ENCODE measurements around the gene TIA1. TPM values are rescaled to one million over a fixed set of nuclear protein-coding genes. Genes with fewer than 3 reads are reported as not detected.

The TIA1 gene
- total RNA-seq, 6 experiments from 2014 or later = 50.3 to 58.1 (median 55.3) TPM

DNA sequence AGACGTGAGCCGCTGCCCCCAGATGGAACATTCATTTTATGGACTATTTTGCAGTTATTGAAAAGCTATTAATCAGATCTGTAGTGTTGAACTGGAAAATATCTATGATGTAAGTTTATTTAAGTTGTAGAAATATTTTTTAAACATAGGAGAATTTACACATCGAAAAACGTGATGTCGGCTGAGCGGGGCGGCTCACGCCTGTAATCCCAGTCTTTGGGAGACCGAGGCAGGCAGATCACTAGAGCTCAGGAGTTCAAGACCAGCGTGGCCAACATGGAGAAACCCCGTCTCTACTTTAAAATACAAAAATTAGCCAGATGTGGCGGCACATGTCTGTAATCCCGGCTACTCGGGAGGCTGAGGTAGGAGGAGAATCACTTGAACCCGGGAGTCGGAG lies 2.0 kb upstream of the TIA1 start:
- Mint-ChIP-seq H3K36me3 (ENCODE audit: low read depth) (peaks cover 10% of the 10 kb centered on the region), H3K27me3 (ENCODE audit: insufficient read depth) (peaks cover 9% of the 10 kb centered on the region), H3K27ac (no peak overlapping the region), H3K9me3 (0 out of 2 replicates have a peak, but pooled peaks cover 4% of the 10 kb centered on the region), H3K4me1 (ENCODE audit: low read depth) (peaks cover 7% of the 10 kb centered on the region), H3K4me3 (no peak overlapping the region)
- no peak for DNase-seq
- TF ChIP-seq, protein P1, sequence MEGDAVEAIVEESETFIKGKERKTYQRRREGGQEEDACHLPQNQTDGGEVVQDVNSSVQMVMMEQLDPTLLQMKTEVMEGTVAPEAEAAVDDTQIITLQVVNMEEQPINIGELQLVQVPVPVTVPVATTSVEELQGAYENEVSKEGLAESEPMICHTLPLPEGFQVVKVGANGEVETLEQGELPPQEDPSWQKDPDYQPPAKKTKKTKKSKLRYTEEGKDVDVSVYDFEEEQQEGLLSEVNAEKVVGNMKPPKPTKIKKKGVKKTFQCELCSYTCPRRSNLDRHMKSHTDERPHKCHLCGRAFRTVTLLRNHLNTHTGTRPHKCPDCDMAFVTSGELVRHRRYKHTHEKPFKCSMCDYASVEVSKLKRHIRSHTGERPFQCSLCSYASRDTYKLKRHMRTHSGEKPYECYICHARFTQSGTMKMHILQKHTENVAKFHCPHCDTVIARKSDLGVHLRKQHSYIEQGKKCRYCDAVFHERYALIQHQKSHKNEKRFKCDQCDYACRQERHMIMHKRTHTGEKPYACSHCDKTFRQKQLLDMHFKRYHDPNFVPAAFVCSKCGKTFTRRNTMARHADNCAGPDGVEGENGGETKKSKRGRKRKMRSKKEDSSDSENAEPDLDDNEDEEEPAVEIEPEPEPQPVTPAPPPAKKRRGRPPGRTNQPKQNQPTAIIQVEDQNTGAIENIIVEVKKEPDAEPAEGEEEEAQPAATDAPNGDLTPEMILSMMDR (IDR thresholded peaks at IDR 0.05) = no peak

DNA sequence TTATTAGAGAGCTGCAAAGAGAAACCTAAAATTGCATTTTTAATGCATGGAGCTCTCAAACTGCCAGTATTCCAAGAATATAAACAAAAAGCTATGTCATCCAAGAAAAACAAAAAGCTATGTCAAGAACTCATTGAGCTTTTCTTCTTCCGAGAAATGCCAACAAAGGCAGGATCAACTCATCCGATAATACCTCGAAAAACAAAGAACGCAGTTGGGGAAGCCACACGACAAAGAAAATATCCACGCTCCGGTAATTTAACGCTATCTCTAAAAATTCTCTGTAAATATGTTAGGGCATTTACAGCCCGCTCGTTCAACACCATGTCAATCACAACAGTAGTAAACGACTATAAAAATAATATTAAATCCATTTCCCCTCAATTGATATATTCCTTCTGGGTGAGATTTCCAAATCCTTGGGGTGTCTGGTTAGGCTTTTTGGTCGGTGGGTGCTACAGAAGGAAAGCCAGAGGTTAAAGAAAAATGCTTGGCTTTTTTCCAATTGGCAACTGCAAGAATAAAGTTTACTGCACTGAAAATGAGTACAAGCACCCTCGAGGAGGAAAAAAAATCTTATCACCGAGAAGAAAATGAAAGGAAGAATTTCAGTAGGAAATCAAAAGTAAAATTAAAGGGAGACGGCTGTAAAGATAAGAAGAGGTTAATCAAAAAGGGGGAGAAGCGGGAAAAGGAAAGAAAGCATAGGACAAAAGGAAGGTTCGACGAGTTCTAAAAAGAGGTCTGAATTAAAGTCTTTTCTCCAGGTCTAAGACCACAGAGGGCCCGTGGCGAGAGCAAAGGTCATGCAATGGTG lies 856 bp downstream of the TIA1 start:
- Mint-ChIP-seq H3K4me3 (peak overlapping the region; percentile 98), H3K36me3 (ENCODE audit: low read depth) (peaks cover 10% of the 10 kb centered on the region), H3K27ac (peak overlapping the region; percentile 100), H3K27me3 (ENCODE audit: insufficient read depth) (peaks cover 9% of the 10 kb centered on the region), H3K4me1 (ENCODE audit: low read depth) (peaks cover 19% of the 10 kb centered on the region), H3K9me3 (0 out of 2 replicates have a peak, but pooled peaks cover 4% of the 10 kb centered on the region)
- TF ChIP-seq, protein P1 (IDR thresholded peaks at IDR 0.05) = no peak
- DNase-seq = no peak

DNA sequence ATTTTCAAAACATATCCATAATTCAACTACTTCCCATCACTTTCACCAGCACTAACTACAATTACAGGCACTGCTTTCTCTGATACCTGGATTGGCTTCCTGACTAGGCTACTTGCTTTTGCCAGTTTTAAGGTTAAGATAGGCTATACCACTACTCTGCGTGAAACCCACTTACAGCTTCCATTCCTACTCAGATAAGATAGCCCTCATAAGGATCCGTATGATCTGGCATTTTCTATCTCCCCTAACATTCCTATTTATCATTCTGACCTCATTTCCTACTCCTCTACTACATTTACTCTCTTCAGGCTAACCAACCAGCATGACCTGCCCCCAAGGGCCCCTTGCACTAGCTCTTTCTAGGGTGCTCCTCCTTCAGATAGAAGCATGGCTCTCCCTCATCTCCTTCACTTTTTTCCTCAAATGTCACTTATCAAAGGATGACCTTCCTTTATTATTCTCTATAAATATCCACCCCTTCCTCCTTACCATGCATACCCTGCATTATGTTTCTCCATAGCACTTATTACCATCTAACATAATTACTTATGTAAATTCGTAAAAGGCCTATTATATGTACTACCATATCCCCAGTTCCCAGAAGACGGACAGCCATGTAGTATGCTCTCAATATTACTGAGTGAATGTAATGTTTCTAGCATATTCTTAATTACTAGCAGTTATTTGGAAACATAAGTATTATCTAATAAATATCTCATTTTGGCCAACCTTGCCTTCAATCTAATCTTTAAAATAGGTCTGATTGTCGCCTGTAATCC lies 4.4 kb downstream of the TIA1 start:
- Mint-ChIP-seq H3K4me1 (ENCODE audit: low read depth) (peaks cover 30% of the 10 kb centered on the region), H3K4me3 (no peak overlapping the region; the same call in 1 of the 2 replicates), H3K36me3 (ENCODE audit: low read depth) (peaks cover 24% of the 10 kb centered on the region), H3K27me3 (ENCODE audit: insufficient read depth) (peaks cover 9% of the 10 kb centered on the region), H3K9me3 (0 out of 2 replicates have a peak, but pooled peaks cover 3% of the 10 kb centered on the region), H3K27ac (no peak overlapping the region)
- TF ChIP-seq, protein P1 (IDR thresholded peaks at IDR 0.05) = no peak
- no peak for DNase-seq

DNA sequence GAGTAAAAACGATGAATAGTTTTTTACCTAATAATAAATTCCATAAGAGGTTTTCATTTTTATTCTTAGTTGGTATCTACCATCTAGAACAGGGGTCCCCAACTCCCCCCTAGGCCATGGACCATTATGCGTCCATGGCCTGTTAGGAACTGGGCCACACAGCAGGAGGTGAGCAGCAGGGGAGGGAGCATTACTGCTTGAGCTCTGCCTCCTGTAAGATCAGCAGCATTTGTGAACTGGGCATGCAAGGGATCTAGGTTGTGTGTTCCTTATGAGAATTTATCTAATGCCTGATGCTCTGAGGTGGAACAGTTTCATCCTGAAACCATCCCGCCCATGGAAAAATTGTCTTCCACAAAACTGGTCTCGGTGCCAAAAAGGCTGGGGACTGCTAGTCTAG lies 5.9 kb downstream of the TIA1 start:
- TF ChIP-seq, protein P1 (IDR thresholded peaks at IDR 0.05) = no peak
- no peaks in the 10 kb centered on the region for H3K27me3 Mint-ChIP-seq (ENCODE audit: insufficient read depth)
- H3K9me3 Mint-ChIP-seq = no peaks in the 10 kb centered on the region
- DNase-seq = no peak
- H3K4me1 Mint-ChIP-seq (ENCODE audit: low read depth) = peaks cover 30% of the 10 kb centered on the region
- H3K36me3 Mint-ChIP-seq (ENCODE audit: low read depth) = peaks cover 19% of the 10 kb centered on the region
- H3K4me3 Mint-ChIP-seq = no peak overlapping the region
- H3K27ac Mint-ChIP-seq = no peak overlapping the region; the same call in 1 of the 2 replicates

DNA sequence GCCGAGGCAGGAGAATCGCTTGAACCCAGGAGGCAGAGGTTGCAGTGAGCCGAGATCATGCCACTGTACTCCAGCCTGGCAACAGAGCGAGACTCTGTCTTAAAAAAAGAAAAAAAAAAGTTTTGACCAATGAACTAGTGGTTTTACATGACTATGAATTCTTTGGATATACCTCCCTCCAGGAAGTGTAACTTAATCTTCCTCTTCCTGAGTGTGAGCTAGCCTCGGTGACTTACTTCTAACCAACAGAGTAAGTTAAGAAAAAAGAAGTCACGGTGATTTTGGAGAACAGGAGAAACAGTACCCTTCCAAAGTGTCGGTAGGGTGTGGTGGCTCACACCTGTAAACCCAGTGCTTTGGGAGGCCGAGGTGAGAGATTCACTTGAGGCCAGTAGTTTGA lies 7.1 kb downstream of the TIA1 start:
- Mint-ChIP-seq H3K4me1 (ENCODE audit: low read depth) (peaks cover 27% of the 10 kb centered on the region), H3K27ac (no peak overlapping the region), H3K27me3 (ENCODE audit: insufficient read depth) (no peaks in the 10 kb centered on the region), H3K36me3 (ENCODE audit: low read depth) (peaks cover 14% of the 10 kb centered on the region), H3K9me3 (no peaks in the 10 kb centered on the region), H3K4me3 (no peak overlapping the region)
- TF ChIP-seq, protein P1 (IDR thresholded peaks at IDR 0.05) = no peak
- no peak for DNase-seq
